MG63 (cell line): ENCODE data around the gene KCNA1. TPM values are rescaled to one million over a fixed set of nuclear protein-coding genes. Genes with fewer than 3 reads are reported as not detected.

Experiments
- DNase-seq: peaks from one replicate; pipeline ENCODE4 v3.0.0-alpha.2; 2020
- H3K27me3 ChIP-seq: fragments of 250-450 bp; sonication (Bioruptor Pico); 2 replicates; pipeline ENCODE4 v1.5.1; 2020; ENCODE audit warnings: mild to moderate bottlenecking, moderate library complexity
- H3K36me3 ChIP-seq: fragments of 250-450 bp; sonication (Bioruptor Pico); 2 replicates; pipeline ENCODE4 v1.5.1; 2020; ENCODE audit warnings: mild to moderate bottlenecking, moderate library complexity
- H3K4me3 ChIP-seq: fragments of 250-450 bp; sonication (Bioruptor Pico); 2 replicates; pipeline ENCODE4 v1.5.1; 2020; ENCODE audit warnings: mild to moderate bottlenecking, moderate library complexity
- H3K9me3 ChIP-seq: fragments of 250-450 bp; sonication (Bioruptor Pico); 2 replicates; pipeline ENCODE4 v1.5.1; 2020; ENCODE audit warnings: mild to moderate bottlenecking, moderate library complexity
- total RNA-seq: library from RNA; depleted of rRNA; stranded (reverse); fragments of >200 nt; shearing (Covaris generic); gene quantifications from 2 replicates; pipeline ENCODE4 v1.2.3, GENCODE V29; 2014; ENCODE audit warnings: low replicate concordance

Gene KCNA1
- total RNA-seq, 1 experiment from 2014 or later, result not detected

GRCh38 chr12:4900327-4900726, 9.4 kb upstream of the KCNA1 start:
- Histone ChIP-seq H3K36me3 (no peaks in the 10 kb centered on the region), H3K4me3 (no peak overlapping the region), H3K27me3 (no peaks in the 10 kb centered on the region; the same call in 1 of the 2 replicates), H3K9me3 (peaks cover 3% of the 10 kb centered on the region; the same call in 1 of the 2 replicates)
- peak; percentile 68 for DNase-seq

DNA sequence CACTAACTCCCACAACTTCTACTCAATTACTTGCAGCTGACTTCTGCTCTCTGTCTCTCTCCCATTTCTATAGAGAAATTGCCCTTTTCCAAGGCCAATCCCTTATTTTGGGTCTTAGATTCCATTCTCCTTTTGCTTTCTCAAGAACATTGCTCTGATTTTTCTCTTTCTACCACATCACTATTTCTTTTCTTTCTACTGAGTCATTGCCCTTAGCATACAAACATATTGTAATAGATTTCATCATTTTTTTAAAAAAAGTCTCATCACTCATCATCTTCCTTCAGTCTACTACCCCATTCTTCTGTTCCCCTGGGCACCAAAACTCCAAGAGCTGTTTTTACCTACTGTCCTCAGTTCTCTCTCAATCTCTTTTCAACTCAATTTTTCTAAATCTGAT, 4.4 kb upstream of the KCNA1 start:
- H3K27me3 ChIP-seq, result peaks cover 26% of the 10 kb centered on the region
- no peaks in the 10 kb centered on the region for H3K36me3 ChIP-seq
- H3K9me3 ChIP-seq, result peaks cover 3% of the 10 kb centered on the region; the same call in 1 of the 2 replicates
- no peak for DNase-seq
- no peak overlapping the region for H3K4me3 ChIP-seq

GRCh38 chr12:4908684-4909409, 858 bp upstream of the KCNA1 start:
- Histone ChIP-seq H3K9me3 (no peaks in the 10 kb centered on the region), H3K27me3 (peaks cover 32% of the 10 kb centered on the region), H3K36me3 (no peaks in the 10 kb centered on the region), H3K4me3 (peak overlapping the region; percentile 31; the same call in 1 of the 2 replicates)
- DNase-seq, result peak; percentile 20

DNA sequence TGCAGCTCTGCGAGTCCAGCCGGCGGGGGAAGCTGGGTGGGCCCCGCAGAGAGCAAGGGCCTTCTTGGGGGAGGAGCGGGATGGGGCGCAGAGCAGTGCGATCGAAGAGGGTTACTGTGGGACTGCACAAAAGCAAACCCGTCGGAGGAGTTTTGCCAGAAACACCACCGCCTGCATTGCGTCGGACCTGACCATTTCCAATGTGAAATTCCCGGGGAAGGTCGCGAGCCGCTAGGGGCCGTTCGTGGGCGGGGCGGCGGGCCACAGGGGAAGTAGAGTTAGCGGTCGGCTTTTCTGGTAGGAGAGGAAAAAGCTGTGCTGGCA, 333 bp upstream of the KCNA1 start:
- H3K36me3 ChIP-seq, result no peaks in the 10 kb centered on the region
- H3K27me3 ChIP-seq, result peaks cover 32% of the 10 kb centered on the region
- DNase-seq, result no peak
- peak overlapping the region; percentile 31 for H3K4me3 ChIP-seq
- H3K9me3 ChIP-seq, result no peaks in the 10 kb centered on the region

DNA sequence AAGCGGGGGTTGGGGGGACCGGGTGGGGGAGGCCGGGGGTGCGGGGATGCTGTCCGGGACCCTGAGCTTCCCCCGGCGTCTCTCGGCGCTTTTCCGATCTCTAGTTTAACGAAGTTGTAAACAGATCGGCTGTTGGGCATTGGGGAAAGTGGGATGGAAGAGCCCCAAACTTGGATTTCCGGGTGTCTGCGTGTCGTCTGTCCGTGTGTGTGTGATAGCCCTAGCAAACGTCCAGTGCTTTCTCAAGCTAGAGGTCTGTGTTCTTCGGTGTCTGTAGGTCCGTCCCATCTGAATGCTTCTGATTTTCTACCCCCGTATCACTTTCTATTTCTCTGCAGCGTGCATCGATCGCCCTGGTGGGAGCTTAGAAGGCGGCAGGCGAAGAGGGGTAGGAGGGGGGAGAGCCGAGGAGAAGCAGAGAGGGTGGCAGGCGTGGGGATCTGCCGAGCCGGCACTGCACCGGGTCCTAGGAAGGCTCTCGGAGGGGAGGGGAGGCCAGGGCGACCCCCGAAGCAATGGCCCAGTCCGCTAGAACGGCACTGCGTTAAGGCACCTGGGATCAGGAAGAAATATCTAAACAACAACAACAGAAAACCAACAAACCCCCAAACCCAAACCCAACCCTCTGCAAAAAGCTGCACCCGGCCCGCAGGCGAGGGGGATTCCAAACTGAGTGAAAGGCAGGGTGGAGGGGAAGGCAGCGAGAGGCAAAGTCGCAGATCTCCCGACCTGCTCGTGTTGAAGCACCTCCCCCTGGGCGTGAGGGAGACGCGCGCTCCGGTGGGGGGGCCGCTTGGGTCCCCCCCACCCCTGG, 1.0 kb downstream of the KCNA1 start:
- H3K36me3 ChIP-seq, result no peaks in the 10 kb centered on the region
- DNase-seq, result no peak
- H3K4me3 ChIP-seq, result peak overlapping the region; percentile 8
- H3K9me3 ChIP-seq, result no peaks in the 10 kb centered on the region
- H3K27me3 ChIP-seq, result peaks cover 32% of the 10 kb centered on the region

DNA sequence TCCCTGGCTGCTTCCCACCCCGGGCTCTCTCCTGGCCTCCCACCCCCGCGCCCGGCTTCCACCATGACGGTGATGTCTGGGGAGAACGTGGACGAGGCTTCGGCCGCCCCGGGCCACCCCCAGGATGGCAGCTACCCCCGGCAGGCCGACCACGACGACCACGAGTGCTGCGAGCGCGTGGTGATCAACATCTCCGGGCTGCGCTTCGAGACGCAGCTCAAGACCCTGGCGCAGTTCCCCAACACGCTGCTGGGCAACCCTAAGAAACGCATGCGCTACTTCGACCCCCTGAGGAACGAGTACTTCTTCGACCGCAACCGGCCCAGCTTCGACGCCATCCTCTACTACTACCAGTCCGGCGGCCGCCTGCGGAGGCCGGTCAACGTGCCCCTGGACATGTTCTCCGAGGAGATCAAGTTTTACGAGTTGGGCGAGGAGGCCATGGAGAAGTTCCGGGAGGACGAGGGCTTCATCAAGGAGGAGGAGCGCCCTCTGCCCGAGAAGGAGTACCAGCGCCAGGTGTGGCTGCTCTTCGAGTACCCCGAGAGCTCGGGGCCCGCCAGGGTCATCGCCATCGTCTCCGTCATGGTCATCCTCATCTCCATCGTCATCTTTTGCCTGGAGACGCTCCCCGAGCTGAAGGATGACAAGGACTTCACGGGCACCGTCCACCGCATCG, 1.8 kb downstream of the KCNA1 start:
- Histone ChIP-seq H3K27me3 (peaks cover 39% of the 10 kb centered on the region), H3K36me3 (no peaks in the 10 kb centered on the region), H3K9me3 (no peaks in the 10 kb centered on the region), H3K4me3 (no peak overlapping the region)
- no peak for DNase-seq

GRCh38 chr12:4914720-4915119, 5.0 kb downstream of the KCNA1 start:
- no peak for DNase-seq
- H3K27me3 ChIP-seq, result peaks cover 25% of the 10 kb centered on the region
- H3K36me3 ChIP-seq, result no peaks in the 10 kb centered on the region
- no peak overlapping the region for H3K4me3 ChIP-seq
- H3K9me3 ChIP-seq, result no peaks in the 10 kb centered on the region

DNA sequence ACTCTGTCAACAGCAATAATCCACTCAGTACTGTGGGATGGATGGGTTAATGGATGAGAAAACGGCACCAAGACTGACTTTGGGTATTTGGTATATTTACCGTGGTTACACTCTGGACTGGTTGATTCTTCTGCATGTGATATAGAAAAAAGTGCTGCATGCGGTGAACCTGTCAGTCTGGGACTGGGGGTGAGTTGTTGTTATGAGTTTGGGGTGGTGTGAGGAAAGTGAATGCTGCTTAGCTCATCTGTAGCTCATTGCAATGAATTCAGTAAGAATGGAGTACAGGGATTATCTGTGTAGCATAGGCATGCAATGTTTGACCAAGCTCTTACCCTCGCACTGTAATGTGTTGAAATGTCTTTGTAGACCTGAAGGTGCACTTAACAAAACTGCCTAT, 6.0 kb downstream of the KCNA1 start:
- Histone ChIP-seq H3K36me3 (no peaks in the 10 kb centered on the region), H3K9me3 (no peaks in the 10 kb centered on the region), H3K27me3 (peaks cover 17% of the 10 kb centered on the region), H3K4me3 (no peak overlapping the region)
- no peak for DNase-seq

GRCh38 chr12:4918950-4919660, 9.4 kb downstream of the KCNA1 start:
- Histone ChIP-seq H3K36me3 (no peaks in the 10 kb centered on the region), H3K9me3 (no peaks in the 10 kb centered on the region), H3K4me3 (no peak overlapping the region), H3K27me3 (peaks cover 22% of the 10 kb centered on the region)
- peak; percentile 28 for DNase-seq

GRCh38 chr12:4932576-4932975, 22.9 kb downstream of the KCNA1 start:
- DNase-seq, result peak; percentile 73
- no peak overlapping the region for H3K4me3 ChIP-seq
- H3K36me3 ChIP-seq, result no peaks in the 10 kb centered on the region
- H3K27me3 ChIP-seq, result peaks cover 5% of the 10 kb centered on the region; the same call in 1 of the 2 replicates
- no peaks in the 10 kb centered on the region for H3K9me3 ChIP-seq

GRCh38 chr12:4933411-4933810, 23.7 kb downstream of the KCNA1 start:
- H3K4me3 ChIP-seq, result no peak overlapping the region
- no peaks in the 10 kb centered on the region for H3K9me3 ChIP-seq
- DNase-seq, result no peak
- H3K36me3 ChIP-seq, result no peaks in the 10 kb centered on the region
- H3K27me3 ChIP-seq, result peaks cover 5% of the 10 kb centered on the region; the same call in 1 of the 2 replicates

- Histone ChIP-seq H3K27me3 (peaks cover 3% of the 10 kb centered on the region; the same call in 1 of the 2 replicates), H3K36me3 (no peaks in the 10 kb centered on the region), H3K9me3 (no peaks in the 10 kb centered on the region), H3K4me3 (no peak overlapping the region)
- DNase-seq, result peak; percentile 28
Observed at GRCh38 chr12:4934407-4935035, 24.8 kb downstream of the KCNA1 start.

DNA sequence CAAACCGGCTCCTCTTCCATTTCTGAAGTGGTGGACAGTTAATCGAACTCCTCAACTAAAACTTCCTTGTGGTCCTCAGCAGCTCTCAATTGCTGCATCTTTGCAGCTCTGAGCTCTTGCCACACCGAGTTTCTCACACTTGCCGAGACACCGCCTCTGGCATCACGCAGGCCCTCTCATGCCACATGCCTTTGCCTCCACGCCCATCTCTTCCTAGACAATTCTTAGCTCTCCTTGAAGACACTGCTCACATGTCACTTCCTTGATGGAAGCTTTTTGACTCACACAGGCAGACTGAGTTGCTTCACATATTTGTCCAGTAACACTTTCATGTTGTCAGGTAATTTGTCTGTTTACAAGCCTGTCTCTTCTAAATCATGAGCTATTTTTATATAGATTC, 29.2 kb downstream of the KCNA1 start:
- DNase-seq, result no peak

GRCh38 chr12:4939418-4940023, 29.8 kb downstream of the KCNA1 start:
- H3K36me3 ChIP-seq, result no peaks in the 10 kb centered on the region
- no peaks in the 10 kb centered on the region; the same call in 1 of the 2 replicates for H3K27me3 ChIP-seq
- no peak overlapping the region for H3K4me3 ChIP-seq
- no peaks in the 10 kb centered on the region for H3K9me3 ChIP-seq
- no peak for DNase-seq

More for the DNA sequence above, 29.2 kb downstream of the KCNA1 start:
- H3K36me3 ChIP-seq, result no peaks in the 10 kb centered on the region
- no peaks in the 10 kb centered on the region; the same call in 1 of the 2 replicates for H3K27me3 ChIP-seq
- no peak overlapping the region for H3K4me3 ChIP-seq
- no peaks in the 10 kb centered on the region for H3K9me3 ChIP-seq

DNA sequence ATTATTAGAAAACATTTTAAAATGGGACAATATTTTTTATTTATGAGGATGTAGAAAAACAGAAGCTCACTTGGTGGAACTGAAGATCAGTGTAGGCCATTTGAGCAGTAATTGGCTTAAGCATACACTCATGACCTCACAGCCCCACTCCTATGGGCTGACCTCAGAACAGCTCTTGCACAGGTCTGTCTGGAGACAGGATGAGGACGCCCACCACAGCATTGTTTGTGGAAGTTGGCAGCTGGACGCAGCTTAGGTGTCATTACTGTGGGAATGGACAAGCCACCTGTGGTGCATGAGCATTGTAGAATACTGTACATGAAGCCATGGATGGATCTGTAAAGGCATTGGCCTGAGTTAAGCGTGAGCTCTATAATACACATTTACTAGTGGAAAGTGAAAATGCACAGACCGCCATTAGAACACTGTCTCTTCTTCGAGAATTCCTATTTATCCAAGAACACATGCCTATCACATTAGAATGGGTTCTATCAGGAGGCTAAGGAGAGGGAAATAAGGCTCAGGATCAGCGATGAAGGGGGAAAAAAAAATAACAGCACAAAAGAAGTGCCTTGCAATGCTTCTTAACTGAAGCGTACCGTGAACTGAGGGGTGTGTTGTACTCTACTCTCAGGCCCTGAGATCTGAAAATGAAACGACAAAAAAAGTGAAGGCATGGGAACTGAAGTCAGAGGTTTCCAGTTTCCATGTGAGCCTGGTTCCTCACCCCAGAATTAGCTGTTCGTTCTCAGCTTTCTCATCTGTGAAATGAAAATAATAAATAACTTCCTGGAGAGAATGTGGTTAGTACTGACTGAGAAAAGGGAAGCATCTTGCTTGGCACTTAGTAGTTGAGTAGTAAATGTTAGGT, 33.6 kb downstream of the KCNA1 start:
- no peaks in the 10 kb centered on the region for H3K9me3 ChIP-seq
- H3K4me3 ChIP-seq, result no peak overlapping the region
- no peak for DNase-seq
- H3K27me3 ChIP-seq, result no peaks in the 10 kb centered on the region; the same call in 1 of the 2 replicates
- no peaks in the 10 kb centered on the region for H3K36me3 ChIP-seq
